HepG2 (cell line): ENCODE results near the gene MACROD2. TPM values are rescaled to one million over a fixed set of nuclear protein-coding genes. Genes with fewer than 3 reads are reported as not detected.

Source experiments
- CBX5 ChIP-seq: sonication (generic); formaldehyde crosslinking; IDR thresholded peaks from 2 replicates; pipeline ENCODE4 v1.4.0; 2020; ENCODE audit warnings: missing genetic modification reagents, borderline replicate concordance
- DNMT3B ChIP-seq: conservative IDR thresholded peaks from 2 replicates; pipeline ENCODE4 v1.6.1; 2016; ENCODE audit warnings: missing biosample characterization, control low read depth
- EP300 ChIP-seq, 3 experiments: sonication (generic) in 1 of 3; formaldehyde crosslinking in 1 of 3; IDR thresholded peaks; 2 replicates each; pipeline versions ENCODE4 v1.5.1 to v1.6.1; 2011 to 2020; ENCODE audit warnings: low read depth in 2 of 3, low read length in 2 of 3, borderline replicate concordance in 1 of 3, improper control_type of control experiment in 1 of 3, mild to moderate bottlenecking in 1 of 3, missing genetic modification reagents in 1 of 3, moderate library complexity in 1 of 3
- FLYWCH1 ChIP-seq: sonication (generic); formaldehyde crosslinking; IDR thresholded peaks from 2 replicates; pipeline ENCODE4 v1.8.1; 2023; ENCODE audit warnings: mild to moderate bottlenecking, missing genetic modification reagents
- GTF2F1 ChIP-seq: fragments of 150-350 bp; IDR thresholded peaks from 2 replicates; pipeline ENCODE4 v1.6.1; 2014; ENCODE audit warnings: low read length
- HDAC1 ChIP-seq: sonication (generic); formaldehyde crosslinking; IDR thresholded peaks from 2 replicates; pipeline ENCODE4 v1.5.1; 2020; ENCODE audit warnings: mild to moderate bottlenecking, missing genetic modification reagents
- ISL2 ChIP-seq: sonication (generic); formaldehyde crosslinking; IDR thresholded peaks from 2 replicates; pipeline ENCODE4 v1.5.0; 2020; ENCODE audit warnings: missing genetic modification reagents
- MXD4 ChIP-seq: IDR thresholded peaks from 2 replicates; pipeline ENCODE4 v1.6.1; 2016; ENCODE audit warnings: mild to moderate bottlenecking, missing biosample characterization, missing genetic modification reagents
- NFIB ChIP-seq: sonication (generic); formaldehyde crosslinking; IDR thresholded peaks from 2 replicates; pipeline ENCODE4 v1.9.0; 2021; ENCODE audit warnings: missing genetic modification reagents, mild to moderate bottlenecking, borderline replicate concordance
- NFYC ChIP-seq: IDR thresholded peaks from 2 replicates; pipeline ENCODE4 v1.6.1; 2016; ENCODE audit warnings: missing genetic modification reagents, missing compliant biosample characterization
- SP2 ChIP-seq: sonication (generic); formaldehyde crosslinking; IDR thresholded peaks from 2 replicates; pipeline ENCODE4 v1.5.1; 2020; ENCODE audit warnings: mild to moderate bottlenecking, missing genetic modification reagents
- SSRP1 ChIP-seq: IDR thresholded peaks from 2 replicates; pipeline ENCODE4 v1.6.1; 2016; ENCODE audit warnings: control low read depth
- U2AF1 ChIP-seq: fragments of 200-400 bp; formaldehyde crosslinking; optimal IDR thresholded peaks from 2 replicates; pipeline ENCODE3; 2017; ENCODE audit warnings: mild to moderate bottlenecking, low read depth, low read length
- ZFP36 ChIP-seq: fragments of 150-350 bp; IDR thresholded peaks from 2 replicates; pipeline ENCODE4 v1.6.1; 2018; ENCODE audit warnings: borderline replicate concordance, low read length, low read depth; ENCODE audit not compliant: partially characterized antibody
- ZNF564 ChIP-seq: sonication (generic); formaldehyde crosslinking; IDR thresholded peaks from 2 replicates; pipeline ENCODE4 v1.8.1; 2023; ENCODE audit warnings: mild to moderate bottlenecking, missing genetic modification reagents
- ZNF703 ChIP-seq: sonication (generic); formaldehyde crosslinking; IDR thresholded peaks from 2 replicates; pipeline ENCODE4 v1.5.1; 2020; ENCODE audit warnings: missing genetic modification reagents, mild to moderate bottlenecking, moderate library complexity, borderline replicate concordance
- ZNF776 ChIP-seq: sonication (generic); formaldehyde crosslinking; IDR thresholded peaks from 2 replicates; pipeline ENCODE4 v1.4.0; 2020; ENCODE audit warnings: mild to moderate bottlenecking, missing genetic modification reagents
- polyA plus RNA-seq, 8 experiments: library from polyadenylated mRNA; depleted of rRNA in 3 of 8; stranded (reverse) in 7 of 8; unstranded in 1 of 8; fragments of >200 nt; fragmentation: Illumina TruSeq in 4 of 8; extraction: Trizol in 4 of 8; gene quantifications; 2 replicates each; pipeline versions ENCODE4 v1.2.1 to v1.2.3, GENCODE V29; 2011 to 2016; ENCODE audit warnings: low read depth in 4 of 8, missing spikeins in 1 of 8, mixed read lengths in 1 of 8; ENCODE audit not compliant: insufficient read depth in 1 of 8
- total RNA-seq, 5 experiments: library from RNA; depleted of rRNA; stranded (reverse); fragments of >200 nt; fragmentation: Illumina TruSeq; extraction: Trizol; gene quantifications; 2 replicates each; pipeline ENCODE4 v1.2.3, GENCODE V29; 2016; ENCODE audit warnings: low read depth in 1 of 5
- TF ChIP-seq, protein P1 (sequence below): sonication (generic); formaldehyde crosslinking; IDR thresholded peaks from 2 replicates; pipeline ENCODE4 v1.8.1; 2023; ENCODE audit warnings: mild to moderate bottlenecking, moderate library complexity, missing genetic modification reagents
- TF ChIP-seq, protein P2 (sequence below): sonication (generic); formaldehyde crosslinking; IDR thresholded peaks from 2 replicates; pipeline ENCODE4 v1.8.1; 2023; ENCODE audit warnings: mild to moderate bottlenecking, inconsistent platforms, moderate library complexity, missing genetic modification reagents, borderline replicate concordance
- TF ChIP-seq, protein P3 (sequence below): sonication (generic); formaldehyde crosslinking; IDR thresholded peaks from 2 replicates; pipeline ENCODE4 v1.9.0; 2021; ENCODE audit warnings: missing genetic modification reagents, borderline replicate concordance
- TF ChIP-seq, protein P4 (sequence below): sonication (generic); formaldehyde crosslinking; IDR thresholded peaks from 2 replicates; pipeline ENCODE4 v1.5.1; 2020; ENCODE audit warnings: missing genetic modification reagents, mild to moderate bottlenecking, borderline replicate concordance

MACROD2 gene
- total and polyA plus RNA-seq, 2 of the 13 experiments (the other 11 are each of a cell fraction or from before 2014, with no cell fraction given), result 0.13 to 0.51 TPM

DNA sequence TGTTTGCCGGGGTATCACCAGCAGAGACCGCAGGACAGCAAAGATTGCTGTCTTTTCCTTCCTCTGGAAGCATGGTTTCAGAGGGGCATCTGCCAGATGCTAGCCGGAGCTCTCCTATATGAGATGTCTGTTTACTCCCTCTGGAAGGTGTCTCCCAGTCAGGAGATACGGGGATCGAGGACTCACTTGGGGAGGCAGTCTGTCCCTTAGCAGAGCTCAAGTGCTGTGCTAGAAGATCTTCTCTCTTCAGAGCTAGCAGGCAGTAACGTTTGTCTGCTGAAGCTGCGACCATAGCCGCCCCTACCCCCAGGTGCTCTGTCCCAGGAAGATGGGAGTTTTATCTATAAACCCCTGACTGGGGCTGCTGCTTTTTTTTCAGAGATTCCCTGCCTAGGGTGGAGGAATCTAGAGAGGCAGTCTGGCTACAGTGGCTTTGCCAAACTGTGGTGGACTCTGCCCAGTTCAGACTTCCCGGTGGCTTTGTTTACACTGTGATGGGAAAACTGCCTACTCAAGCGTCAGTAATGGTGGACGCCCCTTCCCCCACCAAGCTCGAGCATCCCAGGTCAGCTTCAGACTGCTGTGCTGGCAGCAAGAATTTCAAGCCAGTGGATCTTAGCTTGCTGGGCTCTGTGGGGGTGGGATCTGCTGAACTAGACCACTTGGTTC, 475.0 kb downstream of the MACROD2 start (continued):
- TF ChIP-seq, protein P1, sequence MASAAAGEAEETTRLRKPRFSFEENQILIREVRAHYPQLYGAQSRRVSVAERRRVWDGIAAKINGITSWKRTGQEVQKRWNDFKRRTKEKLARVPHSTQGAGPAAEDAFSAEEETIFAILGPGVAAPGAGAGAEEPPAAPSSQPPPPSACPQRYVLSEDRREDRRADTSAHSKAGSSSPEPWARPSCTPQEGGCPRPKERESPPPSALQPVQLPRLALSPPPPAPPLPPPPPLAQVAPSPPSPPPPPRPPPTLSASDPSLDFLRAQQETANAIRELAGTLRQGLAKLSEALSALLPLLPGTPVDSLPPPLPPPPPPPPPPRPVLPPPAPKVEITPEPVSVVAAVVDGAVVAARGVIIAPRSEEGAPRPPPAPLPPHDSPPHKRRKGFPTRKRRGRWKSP, result no peak
- TF ChIP-seq SSRP1 (CRISPR knock-in tag), result no peak
- no peak for TF ChIP-seq MXD4 (CRISPR knock-in tag)
- no peak for TF ChIP-seq ZNF776 (CRISPR knock-in tag)
- 0 out of 4 replicates have a peak, but pooled peaks of 1 of the 2 experiments have one; percentile 8 for TF ChIP-seq EP300 (IDR thresholded peaks at IDR 0.05; ENCODE audit: low read depth in 2 of 2, low read length in 2 of 2)
- TF ChIP-seq EP300 (CRISPR knock-in tag; IDR thresholded peaks at IDR 0.05; ENCODE audit: borderline replicate concordance), result no peak
- TF ChIP-seq NFIB (CRISPR knock-in tag), result no peak
- no peak for TF ChIP-seq HDAC1 (CRISPR knock-in tag)
- no peak for TF ChIP-seq SP2 (CRISPR knock-in tag)
- TF ChIP-seq CBX5 (CRISPR knock-in tag), result 0 out of 2 replicates have a peak, but pooled peaks have one; percentile 16
- TF ChIP-seq ZNF703, result no peak
- no peak for TF ChIP-seq NFYC (CRISPR knock-in tag)
- no peak for TF ChIP-seq ZNF564 (CRISPR knock-in tag)
- no peak for TF ChIP-seq DNMT3B (CRISPR knock-in tag)
- no peak for TF ChIP-seq ISL2
- TF ChIP-seq U2AF1, result no peak
- no peak for TF ChIP-seq ZFP36
- TF ChIP-seq, protein P2, sequence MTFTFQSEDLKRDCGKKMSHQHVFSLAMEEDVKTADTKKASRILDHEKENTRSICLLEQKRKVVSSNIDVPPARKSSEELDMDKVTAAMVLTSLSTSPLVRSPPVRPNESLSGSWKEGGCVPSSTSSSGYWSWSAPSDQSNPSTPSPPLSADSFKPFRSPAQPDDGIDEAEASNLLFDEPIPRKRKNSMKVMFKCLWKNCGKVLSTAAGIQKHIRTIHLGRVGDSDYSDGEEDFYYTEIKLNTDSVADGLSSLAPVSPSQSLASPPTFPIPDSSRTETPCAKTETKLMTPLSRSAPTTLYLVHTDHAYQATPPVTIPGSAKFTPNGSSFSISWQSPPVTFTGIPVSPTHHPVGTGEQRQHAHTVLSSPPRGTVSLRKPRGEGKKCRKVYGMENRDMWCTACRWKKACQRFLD (CRISPR knock-in tag), result no peak
- TF ChIP-seq, protein P3, sequence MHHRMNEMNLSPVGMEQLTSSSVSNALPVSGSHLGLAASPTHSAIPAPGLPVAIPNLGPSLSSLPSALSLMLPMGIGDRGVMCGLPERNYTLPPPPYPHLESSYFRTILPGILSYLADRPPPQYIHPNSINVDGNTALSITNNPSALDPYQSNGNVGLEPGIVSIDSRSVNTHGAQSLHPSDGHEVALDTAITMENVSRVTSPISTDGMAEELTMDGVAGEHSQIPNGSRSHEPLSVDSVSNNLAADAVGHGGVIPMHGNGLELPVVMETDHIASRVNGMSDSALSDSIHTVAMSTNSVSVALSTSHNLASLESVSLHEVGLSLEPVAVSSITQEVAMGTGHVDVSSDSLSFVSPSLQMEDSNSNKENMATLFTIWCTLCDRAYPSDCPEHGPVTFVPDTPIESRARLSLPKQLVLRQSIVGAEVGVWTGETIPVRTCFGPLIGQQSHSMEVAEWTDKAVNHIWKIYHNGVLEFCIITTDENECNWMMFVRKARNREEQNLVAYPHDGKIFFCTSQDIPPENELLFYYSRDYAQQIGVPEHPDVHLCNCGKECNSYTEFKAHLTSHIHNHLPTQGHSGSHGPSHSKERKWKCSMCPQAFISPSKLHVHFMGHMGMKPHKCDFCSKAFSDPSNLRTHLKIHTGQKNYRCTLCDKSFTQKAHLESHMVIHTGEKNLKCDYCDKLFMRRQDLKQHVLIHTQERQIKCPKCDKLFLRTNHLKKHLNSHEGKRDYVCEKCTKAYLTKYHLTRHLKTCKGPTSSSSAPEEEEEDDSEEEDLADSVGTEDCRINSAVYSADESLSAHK, result no peak
- no peak for TF ChIP-seq FLYWCH1 (CRISPR knock-in tag)
- TF ChIP-seq, protein P4, sequence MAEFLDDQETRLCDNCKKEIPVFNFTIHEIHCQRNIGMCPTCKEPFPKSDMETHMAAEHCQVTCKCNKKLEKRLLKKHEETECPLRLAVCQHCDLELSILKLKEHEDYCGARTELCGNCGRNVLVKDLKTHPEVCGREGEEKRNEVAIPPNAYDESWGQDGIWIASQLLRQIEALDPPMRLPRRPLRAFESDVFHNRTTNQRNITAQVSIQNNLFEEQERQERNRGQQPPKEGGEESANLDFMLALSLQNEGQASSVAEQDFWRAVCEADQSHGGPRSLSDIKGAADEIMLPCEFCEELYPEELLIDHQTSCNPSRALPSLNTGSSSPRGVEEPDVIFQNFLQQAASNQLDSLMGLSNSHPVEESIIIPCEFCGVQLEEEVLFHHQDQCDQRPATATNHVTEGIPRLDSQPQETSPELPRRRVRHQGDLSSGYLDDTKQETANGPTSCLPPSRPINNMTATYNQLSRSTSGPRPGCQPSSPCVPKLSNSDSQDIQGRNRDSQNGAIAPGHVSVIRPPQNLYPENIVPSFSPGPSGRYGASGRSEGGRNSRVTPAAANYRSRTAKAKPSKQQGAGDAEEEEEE (CRISPR knock-in tag), result no peak
- TF ChIP-seq GTF2F1, result no peak
